Trophoblast cell (in vitro differentiated cells and primary cell): ENCODE data around the gene MTPN.

Experiments
- DNase-seq, 2 donors: peaks; one replicate each; pipeline ENCODE4 v3.0.0-alpha.2; 2016
- H2AFZ ChIP-seq: 2 replicates; pipeline ENCODE4 v1.6.1; 2013; ENCODE audit warnings: low read length, moderate library complexity, mild to moderate bottlenecking; ENCODE audit not compliant: insufficient read depth, poor library complexity
- H2AK5ac ChIP-seq: 2 replicates; pipeline ENCODE4 v1.6.1; 2013; ENCODE audit warnings: mild to moderate bottlenecking, low read length
- H2BK120ac ChIP-seq: 2 replicates; pipeline ENCODE4 v1.6.1; 2013; ENCODE audit warnings: low read length, mild to moderate bottlenecking, moderate library complexity; ENCODE audit not compliant: insufficient read depth, poor library complexity
- H2BK12ac ChIP-seq: 2 replicates; pipeline ENCODE4 v1.6.1; 2013; ENCODE audit warnings: mild to moderate bottlenecking, low read length, moderate library complexity
- H2BK5ac ChIP-seq: 2 replicates; pipeline ENCODE4 v1.6.1; 2013; ENCODE audit warnings: low read length, low read depth, moderate library complexity, mild to moderate bottlenecking; ENCODE audit not compliant: poor library complexity
- H3K14ac ChIP-seq: 2 replicates; pipeline ENCODE4 v1.6.1; 2013; ENCODE audit warnings: mild to moderate bottlenecking, low read length
- H3K18ac ChIP-seq: 2 replicates; pipeline ENCODE4 v1.6.1; 2013; ENCODE audit warnings: mild to moderate bottlenecking, low read length
- H3K23ac ChIP-seq: 2 replicates; pipeline ENCODE4 v1.6.1; 2013; ENCODE audit warnings: low read length
- H3K27ac ChIP-seq: 2 replicates; pipeline ENCODE4 v1.5.1; 2013; ENCODE audit warnings: low read depth, mild to moderate bottlenecking, inconsistent platforms, low read length, moderate library complexity
- H3K27me3 ChIP-seq: 2 replicates; pipeline ENCODE4 v1.6.1; 2013; ENCODE audit warnings: inconsistent platforms, mild to moderate bottlenecking, low read length, moderate library complexity; ENCODE audit not compliant: insufficient read depth
- H3K36me3 ChIP-seq, 2 experiments: 1 replicate in 1 of 2; 2 replicates in 1 of 2; pipeline ENCODE4 v1.6.1; 2013; ENCODE audit warnings: low read length in 2 of 2, mild to moderate bottlenecking in 2 of 2, moderate library complexity in 1 of 2; ENCODE audit not compliant: insufficient read depth in 2 of 2, control insufficient read depth in 1 of 2
- H3K4ac ChIP-seq: 2 replicates; pipeline ENCODE4 v1.6.1; 2013; ENCODE audit warnings: low read depth, mild to moderate bottlenecking, low read length, moderate library complexity
- H3K4me1 ChIP-seq, 2 experiments: 1 replicate in 1 of 2; 2 replicates in 1 of 2; pipeline ENCODE4 v1.6.1; 2013; ENCODE audit warnings: low read length in 2 of 2, mild to moderate bottlenecking in 2 of 2, moderate library complexity in 1 of 2; ENCODE audit not compliant: insufficient read depth in 2 of 2, control insufficient read depth in 1 of 2
- H3K4me2 ChIP-seq: 2 replicates; pipeline ENCODE4 v1.6.1; 2013; ENCODE audit warnings: inconsistent platforms, mild to moderate bottlenecking, low read length, moderate library complexity
- H3K4me3 ChIP-seq: 2 replicates; pipeline ENCODE4 v1.5.1; 2013; ENCODE audit warnings: mild to moderate bottlenecking, low read depth, low read length, inconsistent platforms
- H3K79me1 ChIP-seq: one replicate; pipeline ENCODE4 v1.6.1; 2013; ENCODE audit warnings: low read length
- H3K79me2 ChIP-seq: 2 replicates; pipeline ENCODE4 v1.6.1; 2013; ENCODE audit warnings: low read length, mild to moderate bottlenecking; ENCODE audit not compliant: control insufficient read depth, insufficient read depth, poor library complexity
- H3K9ac ChIP-seq: 2 replicates; pipeline ENCODE4 v1.6.1; 2013; ENCODE audit warnings: mild to moderate bottlenecking, low read length
- H3K9me3 ChIP-seq: 2 replicates; pipeline ENCODE4 v1.6.1; 2013; ENCODE audit warnings: low read depth, mild to moderate bottlenecking, control low read depth, inconsistent platforms, low read length; ENCODE audit not compliant: insufficient read depth
- H4K12ac ChIP-seq: 2 replicates; pipeline ENCODE4 v1.6.1; 2013; ENCODE audit warnings: low read depth, mild to moderate bottlenecking, low read length, moderate library complexity
- H4K8ac ChIP-seq: 2 replicates; pipeline ENCODE4 v1.6.1; 2013; ENCODE audit warnings: low read depth, mild to moderate bottlenecking, low read length, moderate library complexity
- H4K91ac ChIP-seq: one replicate; pipeline ENCODE4 v1.6.1; 2013; ENCODE audit warnings: low read depth, mild to moderate bottlenecking, low read length, moderate library complexity
- WGBS: extraction: QIAGEN DNeasy Blood & Tissue Kit; methylation state at CpG from one replicate; pipeline ENCODE4 v1.1.7; 2013; ENCODE audit warnings: missing lambda C conversion rate; ENCODE audit not compliant: insufficient read length, insufficient coverage; ENCODE audit errors: extremely low coverage; 5-methylcytosine and 5-hydroxymethylcytosine counted together

Gene MTPN

GRCh38 chr7:135914346-135914745, 62.8 kb downstream of the MTPN start:
- Histone ChIP-seq H2BK120ac (no peak overlapping the region), H3K36me3 (no peaks in the 10 kb centered on the region), H3K4me3 (no peak overlapping the region)

GRCh38 chr7:135913404-135913803, 63.8 kb downstream of the MTPN start:
- Histone ChIP-seq H3K4me2 (no peak overlapping the region), H2AK5ac (no peak overlapping the region), H3K27ac (no peak overlapping the region), H2BK12ac (no peak overlapping the region), H3K36me3 (no peaks in the 10 kb centered on the region), H4K91ac (no peak overlapping the region), H3K4me1 (peaks cover 0 to 2% of the 10 kb centered on the region in 2 experiments), H2AFZ (no peak overlapping the region), H2BK120ac (no peak overlapping the region), H3K27me3 (no peaks in the 10 kb centered on the region), H3K18ac (no peak overlapping the region), H3K79me2 (no peaks in the 10 kb centered on the region), H3K79me1 (no peaks in the 10 kb centered on the region), H3K9me3 (no peaks in the 10 kb centered on the region), H3K4ac (no peak overlapping the region), H4K8ac (no peak overlapping the region), H3K23ac (no peak overlapping the region), H4K12ac (no peak overlapping the region), H3K4me3 (no peak overlapping the region), H2BK5ac (no peak overlapping the region), H3K9ac (no peak overlapping the region), H3K14ac (no peak overlapping the region)
- no peak for DNase-seq
- no CpG with 5 or more reads among the region's 2 CpGs for WGBS

More at GRCh38 chr7:135914346-135914745, 62.8 kb downstream of the MTPN start:
- Histone ChIP-seq H3K27me3 (no peaks in the 10 kb centered on the region), H2AK5ac (no peak overlapping the region), H3K9me3 (no peaks in the 10 kb centered on the region), H2BK5ac (no peak overlapping the region), H3K4me1 (peaks cover 0 to 2% of the 10 kb centered on the region in 2 experiments), H4K12ac (no peak overlapping the region), H4K91ac (no peak overlapping the region), H3K4ac (no peak overlapping the region), H2BK12ac (no peak overlapping the region), H3K18ac (no peak overlapping the region), H3K27ac (no peak overlapping the region), H3K23ac (no peak overlapping the region), H4K8ac (no peak overlapping the region), H3K79me2 (no peaks in the 10 kb centered on the region), H3K14ac (no peak overlapping the region), H3K9ac (no peak overlapping the region), H3K4me2 (no peak overlapping the region), H2AFZ (no peak overlapping the region), H3K79me1 (no peaks in the 10 kb centered on the region)
- no peak for DNase-seq

GRCh38 chr7:135911099-135911498, 66.1 kb downstream of the MTPN start:
- Histone ChIP-seq H3K18ac (no peak overlapping the region), H3K27me3 (no peaks in the 10 kb centered on the region), H3K79me2 (no peaks in the 10 kb centered on the region), H4K91ac (no peak overlapping the region), H3K9ac (no peak overlapping the region), H3K79me1 (no peaks in the 10 kb centered on the region), H3K4me3 (no peak overlapping the region), H2AFZ (no peak overlapping the region), H4K12ac (no peak overlapping the region), H4K8ac (no peak overlapping the region), H3K4ac (no peak overlapping the region), H3K4me1 (peaks cover 0 to 2% of the 10 kb centered on the region in 2 experiments), H3K27ac (no peak overlapping the region), H3K14ac (no peak overlapping the region), H3K9me3 (no peaks in the 10 kb centered on the region), H3K4me2 (no peak overlapping the region), H2BK12ac (no peak overlapping the region), H3K23ac (no peak overlapping the region), H2BK5ac (no peak overlapping the region), H2AK5ac (no peak overlapping the region), H3K36me3 (no peaks in the 10 kb centered on the region), H2BK120ac (no peak overlapping the region)
- WGBS, result no CpG with 5 or more reads among the region's 3 CpGs
- no peak for DNase-seq

- no peak overlapping the region for H3K23ac ChIP-seq
- H2AFZ ChIP-seq, result no peak overlapping the region
- H3K27me3 ChIP-seq, result no peaks in the 10 kb centered on the region
- DNase-seq, result no peak
- no peak overlapping the region for H3K18ac ChIP-seq
- peaks cover 0 to 2% of the 10 kb centered on the region in 2 experiments for H3K4me1 ChIP-seq
- no peaks in the 10 kb centered on the region for H3K79me2 ChIP-seq
- no peaks in the 10 kb centered on the region for H3K79me1 ChIP-seq
- H3K4me2 ChIP-seq, result no peak overlapping the region
- no peak overlapping the region for H2BK120ac ChIP-seq
- no peak overlapping the region for H3K14ac ChIP-seq
- no peaks in the 10 kb centered on the region for H3K36me3 ChIP-seq
- H2AK5ac ChIP-seq, result no peak overlapping the region
- no peak overlapping the region for H3K4me3 ChIP-seq
- no peak overlapping the region for H2BK12ac ChIP-seq
- no peak overlapping the region for H2BK5ac ChIP-seq
- no CpG with 5 or more reads among the region's 2 CpGs for WGBS
- no peak overlapping the region for H3K4ac ChIP-seq
- H3K9ac ChIP-seq, result no peak overlapping the region
- no peak overlapping the region for H4K8ac ChIP-seq
- H3K27ac ChIP-seq, result no peak overlapping the region
- H4K91ac ChIP-seq, result no peak overlapping the region
- H4K12ac ChIP-seq, result no peak overlapping the region
- H3K9me3 ChIP-seq, result no peaks in the 10 kb centered on the region
These were observed 66.6 kb downstream of the MTPN start for GRCh38 chr7:135910393-135911036.
